Choroid plexus epithelial cell (primary cell): ENCODE results near the gene KMT2E.

Experiments used
- DNase-seq: peaks from one replicate; pipeline ENCODE4 v3.0.0-alpha.2; 2010; ENCODE audit warnings: low read depth
- H3K4me3 ChIP-seq: 2 replicates; pipeline ENCODE4 v1.5.1; 2011; ENCODE audit warnings: low read depth, mild to moderate bottlenecking, control low read depth, low read length, moderate library complexity
- TF ChIP-seq, protein P1 (sequence below): conservative IDR thresholded peaks from 2 replicates; pipeline ENCODE4 v1.5.1; 2011; ENCODE audit warnings: low read depth, mild to moderate bottlenecking, control low read depth, inconsistent platforms, low read length, moderate library complexity

The KMT2E gene

DNA sequence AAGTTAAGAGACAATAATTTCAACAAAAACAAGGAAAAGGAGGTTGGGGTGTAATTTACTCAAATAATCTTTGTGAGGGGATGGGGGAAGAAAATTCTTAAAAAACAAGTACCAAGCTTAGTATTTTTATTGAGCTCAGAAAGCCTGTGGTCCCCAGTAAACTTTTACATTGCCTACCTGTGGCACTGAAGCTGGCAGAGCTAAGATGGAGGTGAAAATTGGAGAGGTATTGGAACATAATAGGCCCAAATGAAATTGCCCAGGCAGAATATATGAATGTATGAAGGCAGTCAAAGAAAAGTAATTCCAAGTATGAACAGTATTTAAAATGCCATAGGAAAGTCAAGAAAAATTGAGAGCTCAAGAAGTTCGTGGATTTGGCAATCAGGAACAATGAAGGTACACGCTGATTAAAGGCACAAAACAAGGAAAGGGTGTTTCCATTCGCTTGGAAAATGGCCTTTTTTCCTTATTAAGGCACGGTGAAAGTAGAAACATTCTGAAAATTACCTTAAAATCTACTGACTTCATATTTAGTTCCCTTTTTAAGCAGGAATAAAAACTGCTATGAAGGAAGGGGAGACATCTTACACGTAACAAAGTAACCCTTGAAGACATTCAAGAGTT is 3.4 kb upstream of the KMT2E start:
- no peak for DNase-seq
- TF ChIP-seq, protein P1, sequence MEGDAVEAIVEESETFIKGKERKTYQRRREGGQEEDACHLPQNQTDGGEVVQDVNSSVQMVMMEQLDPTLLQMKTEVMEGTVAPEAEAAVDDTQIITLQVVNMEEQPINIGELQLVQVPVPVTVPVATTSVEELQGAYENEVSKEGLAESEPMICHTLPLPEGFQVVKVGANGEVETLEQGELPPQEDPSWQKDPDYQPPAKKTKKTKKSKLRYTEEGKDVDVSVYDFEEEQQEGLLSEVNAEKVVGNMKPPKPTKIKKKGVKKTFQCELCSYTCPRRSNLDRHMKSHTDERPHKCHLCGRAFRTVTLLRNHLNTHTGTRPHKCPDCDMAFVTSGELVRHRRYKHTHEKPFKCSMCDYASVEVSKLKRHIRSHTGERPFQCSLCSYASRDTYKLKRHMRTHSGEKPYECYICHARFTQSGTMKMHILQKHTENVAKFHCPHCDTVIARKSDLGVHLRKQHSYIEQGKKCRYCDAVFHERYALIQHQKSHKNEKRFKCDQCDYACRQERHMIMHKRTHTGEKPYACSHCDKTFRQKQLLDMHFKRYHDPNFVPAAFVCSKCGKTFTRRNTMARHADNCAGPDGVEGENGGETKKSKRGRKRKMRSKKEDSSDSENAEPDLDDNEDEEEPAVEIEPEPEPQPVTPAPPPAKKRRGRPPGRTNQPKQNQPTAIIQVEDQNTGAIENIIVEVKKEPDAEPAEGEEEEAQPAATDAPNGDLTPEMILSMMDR, result no peak
- peak overlapping the region; percentile 95 for H3K4me3 ChIP-seq

DNA sequence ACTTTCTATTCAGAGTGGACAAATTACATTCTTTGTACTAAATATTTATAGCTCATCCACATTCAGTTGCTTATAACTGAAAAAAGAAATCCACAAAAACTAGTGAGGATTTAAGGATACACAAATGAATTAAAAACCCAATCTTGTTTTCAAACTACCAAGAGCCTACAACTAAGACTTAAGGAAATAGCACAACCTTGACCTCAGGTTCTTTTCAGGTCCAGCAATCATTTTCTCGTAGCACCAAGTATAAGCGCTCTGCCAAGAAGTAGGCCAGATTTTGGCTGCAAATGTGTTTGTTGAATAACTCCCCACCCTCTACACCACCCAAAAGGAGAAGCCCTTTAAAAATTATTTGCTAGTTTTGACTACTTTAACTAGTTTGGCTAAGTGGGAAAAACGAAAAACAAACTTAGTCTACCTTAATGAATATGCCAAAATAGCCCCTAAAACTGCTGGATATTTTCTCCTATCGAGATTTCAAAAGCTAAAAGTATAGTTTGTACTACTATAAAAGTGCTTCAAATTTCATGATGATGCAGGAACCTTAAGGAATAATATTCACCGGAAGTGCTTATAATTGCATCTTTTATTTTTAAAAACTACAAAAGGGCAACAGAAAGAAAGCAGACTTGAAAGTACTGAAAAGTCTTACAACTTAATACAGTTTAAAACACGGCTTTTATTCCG is 2.7 kb upstream of the KMT2E start:
- H3K4me3 ChIP-seq, result peak overlapping the region; percentile 95
- peak; percentile 48 for DNase-seq
- TF ChIP-seq, protein P1, result no peak

DNA sequence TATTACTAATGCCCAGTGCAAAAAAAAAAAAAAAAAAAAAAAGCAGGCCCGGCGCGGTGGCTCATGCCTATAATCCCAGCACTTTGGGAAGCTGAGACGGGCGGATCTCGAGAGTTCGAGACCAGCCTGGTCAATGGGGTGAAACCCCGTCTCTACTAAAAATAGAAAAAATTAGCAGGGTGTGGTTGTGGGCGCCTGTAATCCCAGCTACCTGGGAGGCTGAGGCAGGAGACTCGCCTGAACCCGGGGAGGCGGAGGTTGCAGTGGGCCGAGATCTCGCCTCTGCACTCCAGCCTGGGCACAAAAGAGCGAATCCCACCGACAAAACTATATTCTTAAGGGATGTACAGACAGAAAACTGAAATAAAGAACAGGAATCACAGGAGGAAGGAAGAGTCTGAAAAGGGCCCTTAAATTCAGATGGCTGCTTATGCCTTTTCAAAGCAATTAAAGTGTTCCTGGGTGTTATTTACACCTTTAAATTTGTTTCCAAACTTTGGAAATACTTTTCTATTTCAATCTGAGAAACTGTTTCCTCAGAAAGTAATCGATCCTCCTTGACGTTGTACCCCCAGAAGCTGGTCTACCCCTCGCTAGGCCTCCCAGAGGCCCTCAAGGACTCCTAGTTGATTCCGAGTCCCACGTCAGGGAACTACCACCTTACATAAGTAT is 2.0 kb upstream of the KMT2E start:
- DNase-seq, result no peak
- TF ChIP-seq, protein P1, result no peak
- H3K4me3 ChIP-seq, result peak overlapping the region; percentile 95

DNA sequence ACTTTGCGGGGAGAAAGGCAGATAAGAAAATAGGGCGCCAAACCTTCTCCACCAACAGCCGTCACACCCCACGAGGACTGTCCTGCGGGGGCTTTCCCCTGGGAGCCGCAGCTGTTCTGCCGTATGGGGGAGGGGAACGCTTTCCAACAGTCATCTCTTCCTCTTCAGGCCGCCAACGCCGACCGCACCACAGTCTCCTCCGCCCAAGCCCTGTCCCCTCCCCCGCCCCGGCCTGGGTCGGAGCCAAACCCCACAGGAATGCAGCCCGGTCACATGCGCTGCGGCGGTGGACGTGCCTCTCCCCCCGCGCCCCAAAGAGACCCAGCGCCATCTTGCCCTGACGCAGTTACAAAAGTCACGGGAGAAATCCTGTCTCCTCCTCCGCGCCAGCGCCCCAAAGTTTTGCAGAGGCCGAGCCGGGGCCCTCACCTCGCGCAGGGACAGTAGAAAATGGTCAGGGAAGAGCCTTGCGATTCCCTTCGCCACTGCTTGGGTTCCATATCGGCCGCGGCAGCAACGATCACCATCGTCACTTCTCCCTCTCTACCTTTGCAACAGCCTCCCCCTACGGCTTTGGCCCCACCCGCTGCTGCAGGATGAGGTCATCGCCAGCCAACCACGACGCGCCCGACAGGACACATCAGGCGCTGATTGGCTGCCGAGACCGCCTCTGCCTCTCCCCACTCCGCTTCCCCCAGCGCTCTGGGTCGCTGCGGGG is 1.3 kb upstream of the KMT2E start:
- TF ChIP-seq, protein P1, result no peak
- peak overlapping the region; percentile 95 for H3K4me3 ChIP-seq
- DNase-seq, result peak; percentile 99

DNA sequence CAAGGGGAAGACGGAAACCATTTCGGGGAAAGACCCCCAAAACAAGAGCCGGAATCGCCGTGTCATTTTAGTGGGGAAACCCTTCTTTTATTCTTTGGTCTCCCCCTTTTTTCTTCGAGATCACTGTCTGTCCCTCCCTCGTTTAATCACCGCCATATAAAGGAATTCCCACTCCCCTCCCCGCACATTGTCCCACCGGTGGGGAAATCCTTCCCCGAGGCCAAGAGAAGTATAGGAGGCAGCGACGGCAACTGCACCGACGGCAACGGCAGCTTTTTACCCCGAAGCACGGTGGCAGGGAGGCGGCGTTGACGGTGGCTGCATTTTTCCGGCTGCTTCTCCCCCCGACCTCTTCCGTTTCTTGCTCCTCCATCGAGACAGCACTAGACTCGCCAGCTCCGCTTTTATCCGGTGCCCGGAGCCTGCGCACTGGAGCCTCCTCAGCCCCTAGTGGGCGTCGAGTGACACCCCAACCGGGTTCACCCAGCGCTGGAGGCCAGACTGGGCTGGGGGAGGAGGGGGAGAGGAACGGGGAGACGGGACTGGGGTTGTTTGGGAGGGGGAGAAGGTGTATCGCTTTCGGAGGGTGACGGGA is 687 bp upstream of the KMT2E start:
- TF ChIP-seq, protein P1, result peak; percentile 69
- peak overlapping the region; percentile 95 for H3K4me3 ChIP-seq
- peak; percentile 97 for DNase-seq

DNA sequence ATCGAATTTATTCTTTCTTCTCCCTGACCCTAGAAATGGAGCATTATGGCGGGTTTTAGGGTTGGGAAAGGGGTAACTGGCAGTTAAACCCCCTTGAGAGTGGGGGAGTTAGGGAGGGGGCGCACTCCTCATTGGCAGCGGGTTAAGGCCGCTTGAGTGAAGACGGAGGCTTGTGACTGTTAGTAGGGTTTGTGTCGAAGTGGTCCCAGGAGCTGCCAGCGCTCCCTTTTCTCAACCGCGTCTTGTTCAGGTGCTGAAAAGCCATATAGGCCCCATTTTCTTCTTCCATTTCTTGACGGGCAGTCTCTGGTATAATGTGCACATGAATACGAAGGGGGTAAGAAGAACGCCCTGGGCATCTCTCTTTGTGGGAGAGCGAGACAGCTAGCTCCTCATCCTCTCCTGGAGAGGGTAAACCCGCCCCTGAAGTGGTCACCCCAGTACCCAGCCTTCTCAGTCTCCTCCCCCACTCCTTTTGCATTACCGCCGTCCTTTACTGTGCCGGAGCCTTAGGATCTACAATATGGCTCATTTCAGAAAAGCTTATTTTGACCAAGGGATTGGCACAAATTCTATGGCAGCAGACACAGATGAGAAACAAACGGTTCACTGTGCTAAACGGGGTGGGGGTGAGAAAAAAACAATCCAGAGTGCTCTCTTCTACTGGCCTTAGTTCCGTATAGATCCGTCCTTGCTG is 836 bp downstream of the KMT2E start:
- peak overlapping the region; percentile 95 for H3K4me3 ChIP-seq
- TF ChIP-seq, protein P1, result no peak
- DNase-seq, result peak; percentile 56
